Tibial nerve (tissue), 3 donors: ENCODE results near the gene NUP214.

Experiments
- CTCF ChIP-seq, 5 experiments: fragments of 200-600 bp in 3 of 5; fragments of 450-650 bp in 2 of 5; sonication (generic) in 3 of 5; IDR thresholded peaks; one replicate each; pipeline ENCODE4 v1.5.1; 2016 to 2019; ENCODE audit warnings: antibody characterized with exemption in 5 of 5, mild to moderate bottlenecking in 3 of 5, moderate library complexity in 2 of 5
- POLR2A ChIP-seq, 2 donors: fragments of 450-650 bp; IDR thresholded peaks; one replicate each; pipeline ENCODE4 v1.6.1; 2017; ENCODE audit warnings: antibody characterized with exemption in 2 of 2, mild to moderate bottlenecking in 2 of 2, moderate library complexity in 2 of 2

- TF ChIP-seq CTCF (IDR thresholded peaks at IDR 0.05) = no peak
- TF ChIP-seq POLR2A (IDR thresholded peaks at IDR 0.05) = no peak
Observed at GRCh38 chr9:131236761-131237160, 111.4 kb downstream of the NUP214 start.
